T-helper 22 cell (primary cell): ENCODE data around the gene PLCXD1.
"Not testable (repeated sequence)": the region's sequence is repeated elsewhere in the genome, so short reads cannot be mapped to it uniquely, and the experiment has no call there.

Experiments
- DNase-seq: peaks from one replicate; pipeline ENCODE4 v3.0.0-alpha.2; 2020; ENCODE audit warnings: low read depth

The PLCXD1 gene, protein sequence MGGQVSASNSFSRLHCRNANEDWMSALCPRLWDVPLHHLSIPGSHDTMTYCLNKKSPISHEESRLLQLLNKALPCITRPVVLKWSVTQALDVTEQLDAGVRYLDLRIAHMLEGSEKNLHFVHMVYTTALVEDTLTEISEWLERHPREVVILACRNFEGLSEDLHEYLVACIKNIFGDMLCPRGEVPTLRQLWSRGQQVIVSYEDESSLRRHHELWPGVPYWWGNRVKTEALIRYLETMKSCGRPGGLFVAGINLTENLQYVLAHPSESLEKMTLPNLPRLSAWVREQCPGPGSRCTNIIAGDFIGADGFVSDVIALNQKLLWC

DNA sequence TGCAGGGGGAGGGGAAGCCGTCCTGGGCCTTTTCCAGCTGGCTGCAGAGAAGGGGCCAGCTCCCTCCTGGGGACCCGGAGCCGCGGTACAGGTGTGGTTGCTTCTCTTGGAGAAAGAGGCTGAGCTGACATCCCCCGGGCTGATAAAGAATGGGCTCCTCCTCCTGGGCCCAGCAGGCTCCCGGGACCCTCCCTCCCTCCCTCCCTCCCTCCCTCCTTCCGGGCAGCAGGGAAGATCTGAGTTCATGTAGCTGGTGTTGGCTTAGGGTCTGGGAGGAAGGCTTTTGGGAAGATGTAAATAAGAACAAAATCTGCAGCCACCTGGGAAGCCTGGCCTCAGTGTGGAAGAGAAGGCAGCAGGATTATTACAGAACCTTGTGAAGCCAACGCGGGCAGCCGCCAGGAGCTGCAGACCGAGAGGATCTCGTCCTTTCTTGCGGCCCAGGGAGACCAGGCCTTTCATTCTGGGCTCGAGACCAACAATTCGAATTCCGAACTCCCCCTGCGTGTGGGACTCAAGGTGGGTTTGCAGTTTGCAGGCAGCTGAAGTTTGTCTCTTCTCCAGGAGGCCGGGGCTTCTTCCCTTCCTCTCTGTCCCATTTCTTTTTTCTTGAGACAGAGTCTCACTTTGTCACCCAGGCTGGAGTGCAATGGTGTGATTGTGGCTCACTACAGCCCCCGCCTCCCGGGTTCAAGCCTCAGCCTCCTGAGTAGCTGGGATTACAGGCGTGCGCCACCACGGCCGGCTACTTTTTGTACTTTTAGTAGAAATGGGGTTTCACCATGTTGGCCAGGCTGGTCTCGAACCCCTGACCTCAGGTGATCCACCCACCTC lies at the start of gene PLCXD1:
PLCXD1 (plus strand) TSS at position 216 of the 834 bp plus-strand sequence. CDS start 2,807 bp downstream, outside the sequence.
- DNase-seq = no peak

DNA sequence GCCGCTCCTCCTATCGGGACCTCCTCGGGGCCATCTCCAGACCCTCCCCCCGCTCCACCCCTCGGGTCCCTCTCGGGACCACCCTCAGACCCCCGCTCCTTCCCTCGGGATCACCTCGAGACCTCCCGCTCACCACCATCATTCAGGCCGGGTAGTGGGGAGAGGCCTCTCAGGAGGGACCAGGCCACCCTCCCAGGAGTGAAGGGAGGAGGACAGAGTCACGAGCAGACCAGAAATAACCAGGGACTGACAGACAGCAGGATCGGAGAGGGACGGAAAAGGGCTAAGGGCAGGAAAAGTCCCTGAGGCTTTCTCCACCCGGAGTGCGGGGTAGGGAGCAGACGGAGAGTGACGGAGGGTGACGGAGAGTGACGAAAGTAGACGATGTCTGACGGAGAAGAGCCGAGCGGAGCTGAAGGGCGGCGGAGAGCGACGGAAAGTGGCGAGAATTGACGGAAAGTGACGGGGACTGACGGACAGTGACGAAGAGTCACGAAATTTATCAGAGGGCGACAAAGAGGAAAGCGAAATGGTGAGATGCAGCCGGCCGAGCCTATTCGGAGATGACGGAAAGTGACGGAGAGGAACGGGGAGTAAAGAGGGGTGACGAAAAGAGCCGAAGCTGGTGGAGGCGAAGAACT lies 49.4 kb upstream of the PLCXD1 start:
- DNase-seq = not testable (repeated sequence)

DNA sequence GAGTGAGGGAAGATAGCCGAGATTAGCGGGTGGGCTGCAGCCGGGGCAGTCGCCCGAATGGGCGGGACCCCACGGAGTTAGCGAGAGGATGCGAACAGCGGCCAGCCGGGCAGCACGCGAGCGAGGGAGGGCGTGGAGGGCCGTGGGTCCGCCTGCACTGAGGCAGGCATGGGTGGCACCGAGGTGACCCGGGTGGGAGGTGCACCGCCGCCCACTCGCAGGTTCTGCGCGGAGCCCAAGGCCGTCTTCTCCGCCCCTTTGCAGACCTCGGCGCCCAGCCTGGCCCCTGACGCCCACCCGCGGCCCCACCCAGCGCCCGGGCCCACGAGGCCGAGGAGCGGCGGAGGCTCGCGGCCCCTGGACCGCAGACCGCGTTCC lies 48.9 kb upstream of the PLCXD1 start:
- DNase-seq = not testable (repeated sequence)

DNA sequence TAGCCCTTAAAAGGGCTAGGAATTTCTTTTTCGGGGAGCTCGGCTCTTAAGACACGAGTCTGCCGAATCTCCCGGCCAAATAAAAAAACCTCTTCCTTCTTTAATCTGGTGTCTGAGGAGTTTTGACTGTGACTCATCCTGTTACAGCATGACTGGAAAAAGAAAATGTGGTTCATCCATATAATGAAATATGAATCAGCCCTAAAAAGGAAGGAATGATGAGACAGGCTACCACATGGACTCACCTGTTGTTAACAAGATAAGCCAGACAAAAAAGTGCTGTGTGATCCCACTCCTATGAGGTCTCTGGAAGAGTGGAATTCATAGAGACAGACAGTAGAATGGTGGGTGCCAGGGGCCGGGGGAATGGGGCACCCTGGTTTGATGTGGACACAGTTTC lies 45.0 kb upstream of the PLCXD1 start:
- not testable (repeated sequence) for DNase-seq

DNA sequence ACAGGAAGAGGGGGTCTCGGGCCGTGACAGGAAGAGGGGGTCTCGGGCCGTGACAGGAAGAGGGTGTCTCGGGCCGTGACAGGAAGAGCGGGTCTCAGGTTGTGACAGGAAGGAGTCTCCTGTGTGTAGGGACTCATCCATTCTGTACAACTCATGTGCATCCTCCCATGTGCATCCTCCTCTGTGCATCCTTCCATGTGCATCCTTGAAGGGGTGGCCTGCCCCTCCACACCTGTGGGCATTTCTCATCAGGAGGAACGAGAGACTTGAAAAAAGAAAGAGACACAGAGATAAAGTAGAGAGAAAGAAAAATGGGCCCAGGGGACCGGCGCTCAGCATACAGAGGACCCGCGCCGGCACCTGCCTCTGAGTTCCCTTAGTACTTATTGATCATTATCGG lies 30.2 kb upstream of the PLCXD1 start:
- no peak for DNase-seq

DNA sequence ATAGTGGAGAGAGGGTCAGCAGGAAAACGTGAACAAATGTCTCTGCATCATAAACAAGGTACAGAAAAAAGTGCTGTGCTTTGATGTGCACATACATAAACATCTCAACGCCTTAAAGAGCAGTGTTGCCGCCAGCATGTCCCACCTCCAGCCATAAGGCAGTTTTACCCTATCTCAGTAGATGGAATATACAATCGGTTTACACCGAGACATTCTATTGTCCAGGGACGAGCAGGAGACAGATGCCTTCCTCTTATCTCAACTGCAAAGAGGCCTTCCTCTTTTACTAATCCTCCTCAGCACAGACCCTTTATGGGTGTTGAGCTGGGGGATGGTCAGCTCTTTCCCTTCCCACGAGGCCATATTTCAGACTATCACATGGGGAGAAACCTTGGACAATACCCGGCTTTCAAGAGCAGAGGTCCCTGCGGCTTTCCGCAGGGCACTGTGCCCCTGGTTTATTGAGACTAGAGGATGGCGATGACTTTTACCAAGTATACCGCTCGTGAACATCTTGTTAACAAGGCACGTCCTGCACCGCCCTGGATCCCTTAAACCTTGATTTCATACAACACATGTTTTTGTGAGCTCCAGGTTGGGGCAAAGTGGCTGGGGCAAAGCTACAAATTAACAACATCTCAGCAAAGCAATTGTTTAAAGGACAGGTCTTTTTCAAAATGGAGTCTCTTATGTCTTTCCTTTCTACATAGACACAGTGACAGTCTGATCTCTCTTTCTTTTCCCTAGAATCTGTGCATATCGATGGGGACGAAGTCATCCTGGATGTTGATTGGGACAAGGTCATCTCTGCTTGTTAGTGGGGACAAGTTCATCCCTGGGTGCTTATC lies 29.6 kb upstream of the PLCXD1 start:
- DNase-seq = not testable (repeated sequence)

DNA sequence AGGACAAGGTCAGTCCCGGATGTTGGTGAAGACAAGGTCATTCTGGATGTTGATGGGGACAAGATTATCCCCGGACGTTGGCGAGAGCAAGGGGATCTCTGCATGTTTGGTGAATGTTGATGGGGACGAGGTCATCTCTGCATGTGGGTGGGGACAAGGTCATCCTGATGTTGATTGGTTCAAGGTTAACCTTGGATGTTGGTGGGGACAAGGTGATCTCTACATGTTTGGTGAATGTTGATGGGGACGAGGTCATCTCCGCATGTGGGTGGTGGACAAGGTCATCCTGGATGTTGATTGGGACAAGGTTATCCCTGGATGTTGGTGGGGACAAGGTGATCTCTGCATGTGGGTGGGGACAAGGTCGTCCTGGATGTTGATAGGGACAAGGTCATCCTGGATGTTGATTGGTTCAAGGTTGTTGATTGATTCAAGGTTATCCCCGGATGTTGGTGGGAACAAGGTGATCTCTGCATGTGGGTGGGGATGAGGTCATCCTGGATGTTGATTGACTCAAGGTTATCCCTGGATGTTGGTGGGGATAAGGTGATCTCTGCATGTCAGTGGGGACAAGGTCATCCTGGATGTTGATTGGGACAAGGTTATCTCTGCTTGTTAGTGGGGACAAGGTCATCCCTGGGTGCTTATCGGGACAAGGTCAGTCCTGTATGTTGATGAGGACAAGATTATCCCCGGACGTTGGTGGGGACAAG lies 28.8 kb upstream of the PLCXD1 start:
- DNase-seq = no peak

DNA sequence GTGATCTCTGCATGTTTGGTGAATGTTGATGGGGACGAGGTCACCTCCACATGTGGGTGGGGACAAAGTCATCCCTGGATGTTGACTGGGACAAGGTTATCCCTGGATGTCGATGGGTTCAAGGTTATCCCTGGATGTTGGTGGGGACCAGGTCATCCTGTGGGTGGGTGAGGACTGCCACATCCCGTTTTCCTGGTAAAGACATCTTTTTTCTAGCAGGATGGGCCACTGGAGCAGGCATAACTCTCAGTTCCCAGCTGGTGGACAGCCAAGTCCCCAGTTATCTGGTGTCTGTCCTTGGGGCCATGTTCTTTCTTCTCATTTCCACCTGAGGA lies 28.3 kb upstream of the PLCXD1 start:
- no peak for DNase-seq

DNA sequence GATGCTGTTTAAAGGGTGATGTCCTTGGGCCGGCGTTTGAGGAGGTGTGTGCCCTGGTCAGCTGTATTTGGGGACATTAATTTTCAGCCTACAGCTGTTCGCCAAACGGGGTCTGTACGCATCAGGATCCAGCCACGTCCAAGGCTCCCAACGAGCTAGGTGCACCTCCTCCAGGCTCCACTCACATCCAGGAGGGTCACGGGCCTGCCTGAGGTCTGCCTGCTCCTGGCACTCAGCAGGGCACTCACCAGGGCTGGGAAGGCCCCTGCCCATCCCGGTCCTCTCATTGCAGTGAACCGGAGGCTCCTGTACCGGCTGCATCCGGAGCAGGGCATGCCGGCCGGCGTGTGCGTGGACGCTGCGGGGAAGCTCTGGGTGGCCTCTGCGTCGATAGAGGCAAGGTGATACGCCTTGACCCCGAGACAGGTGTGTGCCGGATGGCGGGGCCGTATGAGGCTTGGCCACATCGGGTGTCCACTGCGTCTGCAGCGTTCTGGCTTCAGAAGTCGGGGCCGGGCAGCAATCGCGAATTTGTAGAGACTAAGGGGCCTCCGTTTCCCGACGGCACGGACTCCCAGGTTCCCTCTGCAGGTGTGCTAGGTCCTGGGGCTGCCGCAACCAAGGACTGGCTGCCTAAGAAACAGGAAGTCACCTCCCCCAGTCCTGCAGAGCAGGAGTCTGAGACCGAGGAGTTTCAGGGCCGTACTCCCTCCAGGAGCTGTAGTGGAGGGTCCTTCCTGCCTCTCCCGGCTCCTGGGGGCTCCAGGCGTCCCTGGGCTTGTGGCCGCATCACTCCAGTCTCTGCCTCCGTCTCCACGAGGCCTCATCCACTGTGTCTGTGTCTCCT lies 27.5 kb upstream of the PLCXD1 start:
- DNase-seq = no peak

DNA sequence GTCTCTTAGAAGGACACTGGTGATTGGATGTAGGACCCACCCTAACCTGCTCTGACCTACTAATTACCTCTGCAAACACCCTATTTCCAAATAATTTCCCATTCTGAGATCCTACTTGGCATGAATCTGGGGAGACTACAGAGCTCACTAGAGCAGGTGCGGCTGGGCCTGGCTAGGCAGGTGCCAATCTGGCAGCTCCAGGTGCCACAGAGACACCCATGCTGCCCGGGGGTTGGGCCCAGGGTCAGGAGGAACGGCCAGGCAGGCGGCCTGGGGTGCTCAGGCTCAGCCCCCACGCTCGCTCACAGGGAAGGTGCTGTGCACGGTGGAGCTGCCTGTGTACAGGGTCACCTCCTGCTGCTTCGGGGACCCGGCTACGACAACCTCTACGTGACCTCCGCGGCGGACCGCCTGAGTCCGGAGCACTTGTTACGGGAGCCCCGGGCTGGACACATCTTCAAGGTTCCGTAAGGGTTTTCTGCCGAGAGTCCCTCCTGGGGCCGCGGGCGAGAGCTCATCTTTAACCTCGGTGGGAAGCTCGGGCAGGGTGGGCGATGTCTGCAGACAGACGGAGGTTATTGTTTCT lies 26.5 kb upstream of the PLCXD1 start:
- DNase-seq = no peak

DNA sequence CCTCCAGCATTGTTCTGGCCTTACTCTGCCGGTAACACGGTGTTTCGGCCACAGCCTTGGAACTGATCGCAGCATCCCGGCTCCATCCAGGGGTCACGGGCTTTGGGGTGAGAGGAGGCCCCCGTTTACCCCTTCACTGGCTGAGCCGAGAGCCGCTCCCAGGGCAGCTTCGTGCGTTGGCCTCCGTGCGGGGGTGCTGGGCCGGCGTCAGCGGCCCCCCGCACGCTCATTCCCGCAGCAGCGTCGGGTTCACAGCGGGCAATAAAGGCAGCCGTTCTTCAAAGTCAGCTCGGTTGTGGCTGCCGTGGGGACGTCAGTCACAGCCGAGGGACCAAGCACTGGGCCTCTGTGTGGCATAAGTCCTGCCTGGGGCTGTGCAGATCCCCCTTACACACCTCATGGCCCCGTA lies 25.3 kb upstream of the PLCXD1 start:
- no peak for DNase-seq

DNA sequence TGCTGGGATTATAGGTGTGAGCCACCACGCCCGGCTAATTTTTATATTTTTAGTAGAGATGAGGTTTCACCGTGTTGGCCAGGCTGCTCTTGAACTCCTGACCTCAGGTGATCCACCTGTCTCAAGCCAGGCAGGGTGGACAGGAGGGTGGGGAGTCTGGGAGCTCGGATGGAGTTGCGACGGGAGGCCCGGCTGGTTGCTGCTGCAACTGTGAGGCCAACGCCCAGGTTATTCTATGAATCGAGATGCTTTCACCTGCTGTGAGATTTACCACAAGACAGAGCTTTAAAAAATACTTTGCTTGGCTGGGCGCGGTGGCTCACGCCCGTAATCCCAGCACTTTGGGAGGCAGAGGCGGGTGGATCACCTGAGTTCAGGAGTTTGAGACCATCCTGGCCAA lies 24.1 kb upstream of the PLCXD1 start:
- DNase-seq = not testable (repeated sequence)

DNA sequence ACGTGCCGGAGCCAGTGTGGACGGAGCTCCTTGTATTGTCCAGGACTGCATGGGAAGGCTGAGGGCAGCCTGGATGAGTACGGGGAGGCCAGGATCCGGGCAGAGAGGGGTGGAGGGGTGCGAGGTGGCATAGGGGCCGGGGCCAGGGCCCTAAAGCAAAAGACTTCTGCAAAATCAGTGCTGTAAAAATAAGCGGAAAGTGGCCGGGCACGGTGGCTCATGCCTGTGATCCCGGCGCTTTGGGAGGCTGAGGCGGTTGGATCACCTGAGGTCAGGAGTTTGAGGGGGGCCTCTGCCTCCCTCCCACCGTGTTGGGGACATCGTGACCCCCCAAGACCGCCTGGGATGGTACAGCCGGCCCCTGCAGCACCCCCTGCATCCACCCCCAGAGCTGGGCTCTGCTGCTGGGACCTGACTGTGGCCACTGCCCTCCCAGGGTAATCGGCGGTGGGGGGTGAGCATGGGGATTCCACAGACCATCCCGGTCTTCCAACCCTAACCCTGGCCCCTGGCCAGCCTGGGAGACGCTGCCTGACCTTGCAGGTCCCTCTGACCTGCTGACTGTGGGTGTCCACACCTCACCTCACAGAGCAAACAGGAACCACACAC lies 23.4 kb upstream of the PLCXD1 start:
- no peak for DNase-seq

DNA sequence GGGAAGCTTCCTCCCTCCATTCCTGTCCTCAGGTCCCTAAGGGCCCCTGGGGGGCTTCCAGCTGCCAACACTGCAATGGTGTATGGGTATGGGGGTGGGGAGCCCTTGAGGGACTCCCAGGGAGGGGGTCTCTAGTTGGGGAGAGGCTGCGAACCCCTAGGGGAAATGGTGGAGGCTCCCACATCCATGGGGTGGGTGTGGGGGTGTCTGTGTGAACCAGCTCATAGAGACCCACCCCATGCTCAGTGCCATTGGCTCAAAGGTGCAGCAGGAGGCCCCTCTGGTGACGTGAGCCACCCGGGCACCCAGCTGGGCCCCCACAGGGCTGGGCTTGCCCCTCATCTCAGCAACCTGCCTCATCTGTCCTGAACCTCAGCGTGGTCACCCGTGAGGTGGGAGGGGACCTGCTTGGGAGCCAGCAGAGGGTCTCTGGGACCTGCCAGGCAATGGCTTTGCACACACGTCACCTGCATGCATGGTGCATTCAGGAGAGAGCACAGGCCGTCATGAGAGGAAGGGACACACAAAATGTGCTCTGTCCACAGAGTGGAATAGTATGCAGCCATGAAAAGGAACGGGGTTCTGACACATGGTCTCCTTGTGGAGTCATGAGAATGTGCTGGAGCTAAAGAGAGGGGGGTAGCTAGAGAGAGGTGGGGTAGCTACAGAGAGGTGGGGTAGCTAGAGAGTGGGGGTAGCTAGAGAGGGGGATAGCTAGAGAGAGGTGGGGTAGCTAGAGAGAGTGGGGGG lies 22.7 kb upstream of the PLCXD1 start:
- DNase-seq = no peak

DNA sequence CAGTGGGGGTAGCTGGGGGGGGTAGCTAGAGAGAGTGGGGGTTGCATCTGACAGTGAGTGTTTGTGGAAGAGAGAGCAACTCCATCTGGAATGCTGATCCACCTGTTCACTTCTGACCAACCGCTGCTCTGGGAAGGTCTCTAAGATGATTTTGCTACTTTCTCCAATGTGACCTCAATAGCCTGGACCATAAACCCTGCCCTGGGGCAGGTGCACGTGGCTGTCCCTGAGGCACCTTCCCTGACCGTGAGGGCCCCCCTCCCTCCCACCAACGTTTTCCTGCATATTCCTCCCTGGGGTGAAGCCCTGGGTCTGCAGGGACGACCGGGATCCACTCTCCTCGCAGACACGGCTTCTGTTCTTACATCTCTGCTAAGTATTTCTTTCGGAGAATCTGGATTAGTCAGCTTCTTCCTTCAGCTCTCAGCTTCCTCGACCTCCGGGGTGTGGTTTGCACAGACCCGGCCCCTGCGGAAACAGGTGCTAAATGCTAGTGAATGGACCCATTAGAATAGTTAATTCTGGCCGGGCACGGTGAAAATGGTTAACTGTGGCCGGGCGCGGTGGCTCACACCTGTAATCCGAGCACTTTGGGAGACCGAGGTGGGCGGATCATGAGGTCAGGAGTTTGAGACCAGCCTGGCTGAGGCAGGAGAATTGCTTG lies 21.4 kb upstream of the PLCXD1 start:
- DNase-seq = no peak

DNA sequence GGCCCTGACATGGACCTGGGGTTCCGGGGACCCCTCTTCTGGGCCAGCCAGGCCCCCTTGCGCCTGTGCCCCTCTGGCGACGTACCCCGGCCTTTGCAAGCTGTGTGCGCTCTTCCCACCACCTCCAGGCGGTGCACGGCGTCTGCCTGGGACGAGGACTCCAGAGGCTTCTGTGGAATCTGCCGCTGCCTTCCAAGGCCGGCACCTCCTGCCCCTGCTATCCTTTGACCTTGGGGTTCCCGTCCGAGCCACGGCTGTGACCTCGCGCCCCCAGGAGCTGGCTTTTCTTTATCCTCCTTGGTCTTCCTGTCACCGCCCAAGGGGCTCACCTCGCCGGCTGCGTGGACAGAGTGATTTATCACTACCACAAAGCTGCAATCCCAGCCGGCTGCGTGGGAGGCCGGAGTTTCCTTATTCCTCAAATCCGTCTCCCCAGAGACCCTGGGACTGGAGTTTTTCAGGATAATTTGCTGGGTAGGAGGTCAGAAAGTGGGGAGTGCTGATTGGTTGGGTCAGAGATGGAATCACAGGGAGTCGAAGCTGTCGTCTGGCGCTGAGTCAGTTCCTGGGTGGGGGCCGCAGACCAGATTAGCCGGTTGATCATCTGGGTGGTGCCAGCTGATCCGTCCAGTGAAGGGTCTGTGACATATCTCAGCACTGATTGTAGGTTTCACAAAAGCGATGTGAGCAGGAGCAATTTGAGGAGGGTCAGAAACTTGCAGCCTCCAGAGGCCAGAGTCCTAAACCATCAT lies 19.8 kb upstream of the PLCXD1 start:
- DNase-seq = no peak

DNA sequence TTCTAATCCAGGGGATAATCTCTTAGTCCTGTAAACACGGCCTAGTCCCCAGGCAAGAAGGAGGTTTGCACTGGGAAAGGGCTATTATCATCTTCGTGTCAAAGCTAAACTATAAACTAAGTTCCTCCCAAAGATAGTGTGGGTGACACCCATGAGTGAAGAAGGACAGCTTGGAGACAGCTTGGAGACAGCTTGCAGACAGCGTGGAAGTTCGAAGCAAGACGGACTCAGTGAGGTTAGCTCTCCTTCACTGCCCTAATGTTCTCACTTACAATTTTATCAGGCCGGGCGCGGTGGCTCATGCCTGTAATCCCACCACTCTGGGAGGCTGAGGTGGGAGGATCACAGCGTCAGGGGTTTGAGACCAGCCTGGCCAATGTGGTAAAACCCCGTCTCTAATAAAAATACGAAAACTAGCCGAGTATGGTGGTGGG lies 19.2 kb upstream of the PLCXD1 start:
- no peak for DNase-seq
